Activated T-helper 17 cell treated with anti-CD3 and anti-CD28 coated beads, Interleukin-2, amount 50 U/mL, for 72 hours (primary cell): ENCODE measurements around the gene FRYL. TPM values are rescaled to one million over a fixed set of nuclear protein-coding genes. Genes with fewer than 3 reads are reported as not detected.

Experiments used
- ATAC-seq: fragments of 150-1000 bp; cut with Tn5 transposase; replicated peaks from 2 replicates; pipeline ENCODE4 v1.10.0; 2021; ENCODE audit warnings: mild to moderate bottlenecking, moderate library complexity
- H3K27ac Mint-ChIP-seq: one replicate; pipeline ENCODE4 v1.8.0; 2022; ENCODE audit warnings: mixed read lengths
- H3K27me3 Mint-ChIP-seq: one replicate; pipeline ENCODE4 v1.8.0; 2022; ENCODE audit warnings: mixed read lengths
- H3K36me3 Mint-ChIP-seq: one replicate; pipeline ENCODE4 v1.8.0; 2022; ENCODE audit warnings: low read depth, mild to moderate bottlenecking, mixed read lengths
- H3K4me1 Mint-ChIP-seq: one replicate; pipeline ENCODE4 v1.8.0; 2022; ENCODE audit warnings: mixed read lengths
- H3K4me3 Mint-ChIP-seq: one replicate; pipeline ENCODE4 v1.8.0; 2022; ENCODE audit warnings: mild to moderate bottlenecking, mixed read lengths
- H3K9me3 Mint-ChIP-seq: one replicate; pipeline ENCODE4 v1.8.0; 2022; ENCODE audit warnings: mixed read lengths
- total RNA-seq, 2 donors: library from RNA; stranded (reverse); gene quantifications; one replicate each; pipeline ENCODE4 v1.2.3, GENCODE V29; 2022

The FRYL gene
- total RNA-seq, 2 donors from 2014 or later: 75.0 to 83.1 TPM

DNA sequence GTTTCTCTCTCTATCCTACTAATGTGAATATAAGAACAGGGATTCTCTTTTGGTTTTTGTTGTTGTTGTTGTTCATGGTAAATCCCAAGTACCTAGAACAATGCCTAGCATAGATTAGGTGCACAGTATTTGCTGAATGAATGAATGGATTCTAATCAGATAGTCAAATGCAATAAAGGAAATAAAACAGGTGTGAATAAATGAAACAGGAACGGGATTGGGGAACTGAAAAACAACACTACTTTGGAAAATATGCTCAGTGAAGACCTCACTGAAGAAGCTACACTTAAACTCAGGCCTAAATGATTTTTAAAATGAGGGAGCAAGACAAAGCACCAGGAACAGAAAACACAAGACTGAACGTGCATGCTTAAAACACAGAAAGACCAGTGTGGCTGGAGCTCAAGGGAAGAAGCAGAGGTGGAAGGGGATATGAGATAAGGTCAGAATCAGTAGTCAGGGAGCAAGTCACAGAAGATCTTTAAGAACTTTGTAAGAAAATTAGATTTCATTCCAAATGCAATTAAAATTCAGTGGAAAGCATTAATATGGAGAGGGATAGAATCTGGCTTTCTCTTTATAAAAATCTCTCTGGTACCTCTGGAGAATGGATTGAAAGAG is 145.3 kb downstream of the FRYL start:
- Mint-ChIP-seq H3K27ac (no peak overlapping the region), H3K4me3 (no peak overlapping the region), H3K4me1 (peaks cover 4% of the 10 kb centered on the region), H3K36me3 (no peaks in the 10 kb centered on the region), H3K9me3 (no peaks in the 10 kb centered on the region), H3K27me3 (no peaks in the 10 kb centered on the region)
- ATAC-seq: no peak

DNA sequence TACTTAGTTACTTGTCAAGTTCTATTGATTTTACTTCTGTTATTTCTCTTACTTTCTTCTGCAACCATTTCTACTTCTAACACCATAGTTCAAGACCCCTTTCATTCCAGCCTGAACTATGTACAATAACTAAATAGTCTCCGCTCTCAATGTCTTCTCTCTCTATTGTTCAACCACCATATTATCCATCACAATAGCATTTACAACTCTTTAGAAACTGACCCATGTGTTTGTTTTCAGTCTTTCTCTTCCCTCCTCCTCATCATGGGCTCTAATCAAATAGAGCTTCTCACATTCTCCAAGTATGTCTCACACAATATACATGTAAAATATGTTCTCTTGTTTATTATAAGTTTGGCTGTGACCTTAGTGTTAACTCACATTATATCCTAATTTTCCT is 146.4 kb downstream of the FRYL start:
- no peak overlapping the region for H3K4me3 Mint-ChIP-seq
- H3K9me3 Mint-ChIP-seq: no peaks in the 10 kb centered on the region
- H3K27ac Mint-ChIP-seq: no peak overlapping the region
- no peak for ATAC-seq
- H3K36me3 Mint-ChIP-seq: no peaks in the 10 kb centered on the region
- peaks cover 4% of the 10 kb centered on the region for H3K4me1 Mint-ChIP-seq
- no peaks in the 10 kb centered on the region for H3K27me3 Mint-ChIP-seq

DNA sequence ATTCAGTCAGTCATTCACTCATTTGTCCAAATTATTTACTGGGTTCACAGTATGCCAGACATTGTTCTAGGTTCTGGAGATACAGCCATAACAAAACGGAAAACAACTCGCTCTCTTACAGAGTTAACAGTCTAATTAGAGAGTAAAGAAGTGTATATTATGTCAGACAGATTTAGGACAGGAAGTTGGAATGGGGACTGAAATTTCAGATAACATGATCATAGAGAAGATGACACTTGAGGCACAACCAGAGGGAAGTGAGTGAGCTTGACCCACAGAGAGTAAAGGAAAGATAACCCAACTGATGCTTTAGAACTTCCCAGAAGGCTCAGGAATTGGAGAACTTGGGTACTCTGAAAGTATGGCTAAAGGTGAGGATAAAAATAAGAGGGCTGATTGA is 150.6 kb downstream of the FRYL start:
- Mint-ChIP-seq H3K27ac (no peak overlapping the region), H3K4me3 (no peak overlapping the region), H3K27me3 (no peaks in the 10 kb centered on the region), H3K9me3 (no peaks in the 10 kb centered on the region), H3K4me1 (peaks cover 2% of the 10 kb centered on the region), H3K36me3 (no peaks in the 10 kb centered on the region)
- no peak for ATAC-seq

DNA sequence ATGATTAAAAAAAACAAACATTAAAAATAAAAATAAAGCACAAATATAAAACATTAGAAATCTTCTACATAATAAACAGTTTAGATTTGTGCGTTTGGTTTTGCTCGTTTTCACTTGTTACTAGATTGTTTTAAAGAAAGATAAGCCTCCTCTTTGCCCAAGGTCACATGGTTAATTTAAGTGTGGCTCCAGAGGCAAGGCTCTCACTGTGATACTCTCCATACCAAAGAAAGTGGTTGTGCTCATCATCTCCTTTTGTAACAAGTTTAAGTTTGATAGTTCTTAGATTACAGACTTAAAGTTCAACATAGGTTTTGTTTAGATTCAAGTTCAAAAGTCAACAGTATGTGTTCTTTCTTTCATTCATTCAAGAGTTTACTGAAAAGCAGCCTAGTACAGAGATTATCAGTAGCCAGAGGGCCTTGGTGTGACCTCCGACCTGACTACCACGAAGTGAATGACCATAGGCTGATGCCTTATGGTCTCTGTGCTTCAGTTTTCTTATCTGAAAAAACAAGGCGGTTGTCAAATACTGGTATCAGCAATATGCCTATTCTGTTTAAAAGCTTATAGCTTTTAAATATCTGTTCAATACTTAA is 156.8 kb downstream of the FRYL start:
- ATAC-seq: no peak
- Mint-ChIP-seq H3K9me3 (no peaks in the 10 kb centered on the region), H3K27me3 (no peaks in the 10 kb centered on the region), H3K36me3 (peaks cover 30% of the 10 kb centered on the region), H3K27ac (no peak overlapping the region), H3K4me1 (peaks cover 5% of the 10 kb centered on the region), H3K4me3 (no peak overlapping the region)

DNA sequence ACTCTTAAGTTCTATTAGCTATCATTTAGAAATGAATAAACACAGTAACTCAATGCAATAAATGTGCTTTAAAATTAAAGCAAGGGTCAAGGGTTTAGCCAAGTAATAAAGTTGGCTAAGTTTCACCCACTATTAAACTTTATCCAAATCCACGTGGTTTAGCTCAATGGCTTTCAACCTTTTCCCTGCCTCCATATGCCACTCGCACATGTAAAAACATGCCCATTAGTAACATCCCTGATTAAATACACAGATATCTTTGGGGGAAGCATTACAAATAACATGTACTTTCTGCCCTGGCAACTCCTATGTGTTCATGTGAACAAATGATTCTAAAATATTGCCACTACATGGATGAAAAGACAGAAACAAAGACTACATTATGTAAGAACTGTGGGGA is 159.2 kb downstream of the FRYL start:
- Mint-ChIP-seq H3K4me3 (no peak overlapping the region), H3K36me3 (peaks cover 52% of the 10 kb centered on the region), H3K4me1 (peaks cover 5% of the 10 kb centered on the region), H3K27me3 (no peaks in the 10 kb centered on the region), H3K27ac (peak overlapping the region; percentile 16), H3K9me3 (no peaks in the 10 kb centered on the region)
- ATAC-seq: no peak

DNA sequence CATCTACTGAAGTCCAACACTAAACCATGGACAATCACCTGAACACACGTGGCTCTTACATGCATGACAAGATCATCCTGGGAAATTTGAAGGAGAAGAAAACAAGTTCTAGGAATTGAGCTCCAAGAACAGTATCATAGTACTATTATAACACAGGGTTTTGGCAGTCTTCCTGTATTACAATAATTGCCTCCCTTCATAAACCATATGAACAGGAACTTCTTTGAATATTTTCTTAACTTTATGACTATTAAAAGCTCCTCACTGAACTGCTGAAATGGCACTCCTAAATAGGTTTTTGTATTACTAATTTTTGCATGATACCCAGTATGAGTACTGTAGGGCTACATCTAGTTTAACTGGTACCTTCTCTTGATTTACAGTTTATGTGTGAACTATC is 160.0 kb downstream of the FRYL start:
- Mint-ChIP-seq H3K27ac (peak overlapping the region; percentile 16), H3K4me1 (peaks cover 5% of the 10 kb centered on the region), H3K36me3 (peaks cover 60% of the 10 kb centered on the region), H3K4me3 (no peak overlapping the region), H3K27me3 (no peaks in the 10 kb centered on the region), H3K9me3 (no peaks in the 10 kb centered on the region)
- no peak for ATAC-seq

DNA sequence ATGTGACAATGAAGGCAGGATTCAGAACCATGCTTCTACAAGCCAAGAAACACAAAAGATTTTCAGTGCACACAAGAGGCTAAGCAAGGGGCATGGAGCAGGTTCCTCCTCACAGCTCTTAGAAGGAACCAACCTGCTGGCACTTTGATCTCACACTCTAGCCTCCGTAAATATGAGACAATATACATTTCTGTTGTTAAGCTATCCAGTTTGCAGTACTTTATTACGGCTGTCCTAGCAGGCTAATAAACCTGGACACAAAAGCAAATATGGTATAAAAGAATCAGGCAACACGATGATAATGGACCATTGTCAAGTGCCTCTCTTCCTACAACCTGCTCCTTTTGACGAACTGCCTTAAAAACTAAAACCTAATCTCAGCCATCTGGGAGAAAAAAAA is 175.6 kb downstream of the FRYL start:
- Mint-ChIP-seq H3K4me3 (no peak overlapping the region), H3K36me3 (peaks cover 73% of the 10 kb centered on the region)

DNA sequence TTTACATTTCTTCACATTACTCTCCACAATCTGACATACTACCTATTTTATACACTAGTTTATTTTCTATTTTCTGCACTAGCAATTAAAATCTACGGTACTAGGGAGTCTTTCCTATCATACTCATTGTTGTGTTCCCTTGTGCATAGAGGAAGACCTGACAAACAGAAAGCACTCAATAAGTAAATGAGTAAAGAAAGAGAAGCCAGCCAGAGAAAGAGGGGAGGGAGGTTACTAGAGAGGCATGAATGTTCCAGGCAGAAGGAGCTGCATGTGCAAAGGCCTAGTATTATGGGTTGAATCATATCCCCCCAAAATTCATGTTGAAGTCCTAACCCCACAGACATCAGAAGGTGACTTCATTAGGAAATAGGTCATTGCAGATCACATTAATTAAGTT is 176.0 kb downstream of the FRYL start:
- H3K4me3 Mint-ChIP-seq: no peak overlapping the region
- H3K36me3 Mint-ChIP-seq: peaks cover 73% of the 10 kb centered on the region
- no peaks in the 10 kb centered on the region for H3K4me1 Mint-ChIP-seq
- no peaks in the 10 kb centered on the region for H3K9me3 Mint-ChIP-seq
- no peak for ATAC-seq
- H3K27me3 Mint-ChIP-seq: no peaks in the 10 kb centered on the region
- no peak overlapping the region for H3K27ac Mint-ChIP-seq

More for the DNA sequence above, 175.6 kb downstream of the FRYL start:
- Mint-ChIP-seq H3K4me1 (no peaks in the 10 kb centered on the region), H3K27ac (no peak overlapping the region), H3K9me3 (no peaks in the 10 kb centered on the region), H3K27me3 (no peaks in the 10 kb centered on the region)
- ATAC-seq: no peak

DNA sequence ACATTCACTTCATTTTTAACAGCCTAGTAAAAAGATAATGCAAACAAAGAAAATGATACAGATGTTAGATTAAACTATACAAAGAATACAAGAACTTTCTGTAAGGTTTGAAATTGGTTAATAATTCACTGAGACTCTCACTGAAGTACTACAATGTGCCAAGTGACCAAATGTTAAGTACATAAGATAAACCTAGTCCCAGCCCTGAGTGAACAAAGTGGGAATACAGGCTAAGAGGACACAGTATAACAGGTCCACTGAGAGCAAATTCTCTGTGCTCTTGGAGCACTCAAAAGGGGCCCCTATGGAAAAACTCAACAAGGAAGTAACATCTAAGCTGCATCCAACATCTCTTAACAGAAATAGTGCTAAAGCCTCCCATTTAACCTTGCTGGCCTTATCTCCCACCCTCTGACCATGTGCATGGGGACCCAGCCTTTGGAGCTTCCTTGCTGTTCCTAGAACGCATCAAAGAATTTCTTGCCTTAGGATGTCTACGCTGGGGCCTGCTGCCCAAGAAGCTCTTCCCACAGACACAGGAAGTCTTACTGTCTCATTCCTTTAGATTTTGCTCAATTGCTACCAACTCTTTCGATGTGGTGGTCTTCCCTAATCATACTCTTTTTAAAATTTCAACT is 176.6 kb downstream of the FRYL start:
- Mint-ChIP-seq H3K4me3 (no peak overlapping the region), H3K27ac (no peak overlapping the region), H3K4me1 (no peaks in the 10 kb centered on the region), H3K27me3 (no peaks in the 10 kb centered on the region), H3K36me3 (peaks cover 73% of the 10 kb centered on the region), H3K9me3 (no peaks in the 10 kb centered on the region)
- no peak for ATAC-seq

DNA sequence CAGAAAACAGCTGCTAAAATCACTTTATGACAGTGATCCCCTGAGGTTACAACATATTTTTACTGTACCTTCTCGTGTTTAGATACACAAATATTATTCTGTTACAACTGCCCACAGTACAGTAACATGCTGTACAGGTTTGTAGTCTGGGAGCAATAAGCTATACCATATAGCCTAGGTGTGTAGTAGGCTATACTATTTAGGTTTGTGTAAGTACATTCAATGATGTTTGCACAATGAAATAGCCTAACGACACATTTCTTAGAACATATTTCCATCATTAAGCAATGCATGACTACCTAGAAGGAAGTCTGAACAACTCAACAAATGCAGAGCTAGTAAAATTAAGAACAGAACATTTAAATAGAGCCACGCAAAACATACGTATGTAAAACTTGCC is 177.3 kb downstream of the FRYL start:
- Mint-ChIP-seq H3K36me3 (peaks cover 77% of the 10 kb centered on the region), H3K27ac (no peak overlapping the region), H3K27me3 (no peaks in the 10 kb centered on the region), H3K9me3 (no peaks in the 10 kb centered on the region), H3K4me3 (no peak overlapping the region), H3K4me1 (no peaks in the 10 kb centered on the region)
- no peak for ATAC-seq

DNA sequence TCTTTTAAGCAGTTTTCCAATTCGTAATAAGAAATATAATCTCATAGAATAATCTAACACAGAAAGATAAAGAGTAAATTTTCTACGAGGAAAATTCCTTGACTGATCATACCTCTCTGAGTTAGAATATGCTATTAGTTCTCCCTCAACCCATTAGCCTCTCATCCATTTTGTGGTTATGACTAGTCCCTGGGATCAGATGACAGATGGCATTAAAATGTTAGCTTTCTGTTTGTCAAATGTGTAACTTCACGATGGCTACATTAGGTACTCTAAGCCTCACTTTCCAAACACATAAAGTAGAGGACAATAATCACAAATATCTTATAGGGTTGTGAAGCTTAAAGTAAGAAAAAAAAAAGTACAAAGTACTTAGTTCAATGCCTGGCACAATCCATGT is 177.9 kb downstream of the FRYL start:
- H3K36me3 Mint-ChIP-seq: peaks cover 75% of the 10 kb centered on the region
- no peak overlapping the region for H3K27ac Mint-ChIP-seq
- H3K27me3 Mint-ChIP-seq: no peaks in the 10 kb centered on the region
- ATAC-seq: no peak
- H3K9me3 Mint-ChIP-seq: no peaks in the 10 kb centered on the region
- no peaks in the 10 kb centered on the region for H3K4me1 Mint-ChIP-seq
- no peak overlapping the region for H3K4me3 Mint-ChIP-seq

DNA sequence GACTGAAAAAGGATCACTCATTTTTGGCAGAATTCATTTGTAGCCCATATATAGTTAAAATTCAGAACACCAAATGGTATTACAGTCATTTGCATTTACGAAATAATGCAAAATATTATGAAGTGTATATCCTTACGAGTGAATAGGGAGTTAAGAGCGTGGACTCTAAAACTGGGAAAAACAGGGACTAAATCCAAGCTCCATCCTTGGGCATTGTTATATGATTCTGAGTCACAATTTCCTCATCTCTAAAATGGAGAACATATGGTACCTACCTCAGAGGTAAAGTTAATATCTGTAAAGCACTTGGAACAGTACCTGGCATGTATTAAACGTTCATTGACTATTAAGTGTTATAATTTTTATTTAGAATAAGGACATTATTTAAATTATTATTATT is 183.7 kb downstream of the FRYL start:
- H3K27me3 Mint-ChIP-seq: no peaks in the 10 kb centered on the region
- no peak overlapping the region for H3K4me3 Mint-ChIP-seq
- peaks cover 4% of the 10 kb centered on the region for H3K4me1 Mint-ChIP-seq
- H3K27ac Mint-ChIP-seq: no peak overlapping the region
- no peaks in the 10 kb centered on the region for H3K9me3 Mint-ChIP-seq
- no peak for ATAC-seq
- peaks cover 79% of the 10 kb centered on the region for H3K36me3 Mint-ChIP-seq

DNA sequence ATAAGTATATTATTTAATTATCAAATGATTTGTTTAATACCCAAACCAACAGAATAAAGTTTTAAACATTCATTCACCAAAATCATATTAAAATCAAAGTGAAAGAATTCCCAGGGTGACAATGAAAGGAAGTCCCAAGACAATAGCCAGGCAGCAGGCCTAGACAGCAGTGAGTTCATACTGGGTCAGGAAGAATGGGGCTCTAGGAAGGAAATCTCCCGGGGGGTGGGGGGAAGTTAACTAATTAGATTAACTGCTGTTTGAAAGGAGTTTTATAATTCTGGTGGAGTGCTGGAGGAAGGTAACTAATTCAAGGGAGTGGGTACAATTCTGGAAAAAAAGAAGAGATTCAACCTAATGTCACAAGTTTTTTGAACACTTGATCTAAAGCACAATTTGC is 185.9 kb downstream of the FRYL start:
- Mint-ChIP-seq H3K27ac (peak overlapping the region; percentile 34), H3K27me3 (no peaks in the 10 kb centered on the region), H3K9me3 (no peaks in the 10 kb centered on the region), H3K4me3 (no peak overlapping the region), H3K4me1 (peaks cover 5% of the 10 kb centered on the region), H3K36me3 (peaks cover 86% of the 10 kb centered on the region)
- ATAC-seq: no peak

DNA sequence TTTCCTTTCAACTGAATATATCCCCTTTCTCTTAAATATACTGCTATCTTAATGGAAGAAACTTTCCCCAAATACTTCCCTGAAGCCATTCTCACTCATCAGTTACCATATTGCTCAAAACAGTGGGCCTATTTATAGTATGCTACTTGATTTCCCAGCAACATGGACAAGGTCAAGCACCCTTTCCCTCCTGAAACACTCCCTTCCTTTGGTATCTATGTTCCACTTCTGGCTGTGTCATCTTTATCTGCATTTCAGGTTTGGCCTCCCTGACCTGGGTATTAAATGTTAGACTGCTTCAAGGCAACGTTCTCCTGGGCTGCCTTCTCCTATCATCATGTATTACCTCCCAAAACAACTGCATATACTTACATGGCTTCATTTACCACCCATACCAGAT is 188.7 kb downstream of the FRYL start:
- ATAC-seq: no peak
- Mint-ChIP-seq H3K36me3 (peaks cover 82% of the 10 kb centered on the region), H3K4me1 (peaks cover 12% of the 10 kb centered on the region), H3K4me3 (no peak overlapping the region), H3K27me3 (no peaks in the 10 kb centered on the region), H3K27ac (peak overlapping the region; percentile 11), H3K9me3 (no peaks in the 10 kb centered on the region)

DNA sequence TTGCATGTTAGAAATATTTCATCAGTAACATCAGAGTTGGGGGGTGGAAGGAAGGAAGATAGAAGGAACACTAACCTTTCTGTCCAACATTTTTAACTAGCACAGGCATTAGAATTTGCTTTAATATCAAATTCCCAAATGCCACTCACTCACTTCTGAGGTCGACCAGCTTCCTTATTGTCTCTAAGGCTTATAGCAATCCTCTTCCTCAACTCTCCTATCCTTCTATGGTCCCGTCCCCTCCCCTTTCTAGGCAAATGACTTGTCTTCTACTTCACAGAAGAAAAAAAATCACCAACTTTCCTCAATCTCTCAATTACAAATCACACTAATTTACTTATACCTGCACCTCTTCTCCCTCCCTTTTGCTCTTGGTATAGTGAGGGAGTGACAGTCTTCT is 189.2 kb downstream of the FRYL start:
- peaks cover 87% of the 10 kb centered on the region for H3K36me3 Mint-ChIP-seq
- H3K27me3 Mint-ChIP-seq: no peaks in the 10 kb centered on the region
- H3K9me3 Mint-ChIP-seq: no peaks in the 10 kb centered on the region
- ATAC-seq: no peak
- peak overlapping the region; percentile 11 for H3K27ac Mint-ChIP-seq
- H3K4me3 Mint-ChIP-seq: no peak overlapping the region
- H3K4me1 Mint-ChIP-seq: peaks cover 12% of the 10 kb centered on the region
